Fibroblast of gingiva (primary cell): ENCODE data around the gene AP4S1.
"Not testable (repeated sequence)": the region's sequence is repeated elsewhere in the genome, so short reads cannot be mapped to it uniquely, and the experiment has no call there.

Source experiments
- DNase-seq: peaks from one replicate; pipeline ENCODE4 v3.0.0-alpha.2; 2011; ENCODE audit warnings: low read depth

Gene AP4S1

GRCh38 chr14:31086466-31086865, 61.0 kb downstream of the AP4S1 start:
- not testable (repeated sequence) for DNase-seq

GRCh38 chr14:31090883-31091764, 65.7 kb downstream of the AP4S1 start:
- DNase-seq: peak; percentile 98

- DNase-seq: no peak
Observed at GRCh38 chr14:31092160-31092708, 66.8 kb downstream of the AP4S1 start.

GRCh38 chr14:31093884-31094839, 68.7 kb downstream of the AP4S1 start:
- DNase-seq: not testable (repeated sequence)

GRCh38 chr14:31095817-31096216, 70.4 kb downstream of the AP4S1 start:
- DNase-seq: not testable (repeated sequence)

- peak; percentile 7 for DNase-seq
Observed at GRCh38 chr14:31096255-31096654, 70.8 kb downstream of the AP4S1 start.

- no peak for DNase-seq
Observed at GRCh38 chr14:31097081-31097480, 71.6 kb downstream of the AP4S1 start.

- DNase-seq: no peak
Observed at GRCh38 chr14:31106768-31107167, 81.3 kb downstream of the AP4S1 start.

- no peak for DNase-seq
Observed at GRCh38 chr14:31109257-31109656, 83.8 kb downstream of the AP4S1 start.

GRCh38 chr14:31110872-31111271, 85.4 kb downstream of the AP4S1 start:
- DNase-seq: peak; percentile 41

- DNase-seq: no peak
Observed at GRCh38 chr14:31113794-31114193, 88.3 kb downstream of the AP4S1 start.

- no peak for DNase-seq
Observed at GRCh38 chr14:31118892-31119291, 93.4 kb downstream of the AP4S1 start.

GRCh38 chr14:31122098-31122611, 96.7 kb downstream of the AP4S1 start:
- peak; percentile 20 for DNase-seq

GRCh38 chr14:31122921-31123320, 97.5 kb downstream of the AP4S1 start:
- no peak for DNase-seq

GRCh38 chr14:31124197-31124596, 98.7 kb downstream of the AP4S1 start:
- DNase-seq: no peak

- no peak for DNase-seq
Observed at GRCh38 chr14:31125231-31125630, 99.8 kb downstream of the AP4S1 start.

- DNase-seq: no peak
Observed at GRCh38 chr14:31126680-31127079, 101.2 kb downstream of the AP4S1 start.

GRCh38 chr14:31127690-31128089, 102.2 kb downstream of the AP4S1 start:
- no peak for DNase-seq

GRCh38 chr14:31128601-31129526, 103.4 kb downstream of the AP4S1 start:
- DNase-seq: no peak

- DNase-seq: no peak
Observed at GRCh38 chr14:31133133-31133532, 107.7 kb downstream of the AP4S1 start.
